Endodermal cell (in vitro differentiated cells): ENCODE measurements around the gene GPRC5B. TPM values are rescaled to one million over a fixed set of nuclear protein-coding genes. Genes with fewer than 3 reads are reported as not detected.

Experiments
- DNase-seq: peaks from one replicate; pipeline ENCODE4 v3.0.0-alpha.2; 2017
- H3K27ac ChIP-seq: 2 replicates; pipeline ENCODE4 v1.5.1; 2013; ENCODE audit warnings: mild to moderate bottlenecking, low read depth, low read length, moderate library complexity
- H3K27me3 ChIP-seq: 2 replicates; pipeline ENCODE4 v1.6.1; 2013; ENCODE audit warnings: mild to moderate bottlenecking, low read length, moderate library complexity; ENCODE audit not compliant: insufficient read depth, control insufficient read depth, poor library complexity, severe bottlenecking
- H3K36me3 ChIP-seq: 2 replicates; pipeline ENCODE4 v1.7.0; 2013; ENCODE audit warnings: mild to moderate bottlenecking, low read length, moderate library complexity; ENCODE audit not compliant: control insufficient read depth, insufficient read depth
- H3K4me1 ChIP-seq: one replicate; pipeline ENCODE4 v1.7.0; 2013; ENCODE audit warnings: low read length; ENCODE audit not compliant: control insufficient read depth, insufficient read depth
- H3K4me3 ChIP-seq: 2 replicates; pipeline ENCODE4 v1.5.1; 2013; ENCODE audit warnings: mild to moderate bottlenecking, low read length, moderate library complexity
- H3K9ac ChIP-seq: 2 replicates; pipeline ENCODE4 v1.6.1; 2013; ENCODE audit warnings: mild to moderate bottlenecking, low read length, moderate library complexity; ENCODE audit not compliant: poor library complexity, severe bottlenecking; ENCODE audit errors: extremely low read depth
- H3K9me3 ChIP-seq: 2 replicates; pipeline ENCODE4 v1.6.1; 2013; ENCODE audit warnings: mild to moderate bottlenecking, low read length, moderate library complexity; ENCODE audit not compliant: control insufficient read depth
- H3K27ac Mint-ChIP-seq: 2 replicates; pipeline ENCODE4 v1.8.0; 2020; ENCODE audit warnings: mixed read lengths
- H3K27me3 Mint-ChIP-seq: 2 replicates; pipeline ENCODE4 v1.8.0; 2021; ENCODE audit warnings: mild to moderate bottlenecking, mixed read lengths; ENCODE audit not compliant: insufficient read depth
- H3K36me3 Mint-ChIP-seq: 2 replicates; pipeline ENCODE4 v1.8.0; 2020; ENCODE audit warnings: low read depth, mixed read lengths
- H3K4me1 Mint-ChIP-seq: 2 replicates; pipeline ENCODE4 v1.8.0; 2020; ENCODE audit warnings: mixed read lengths
- H3K4me3 Mint-ChIP-seq: 2 replicates; pipeline ENCODE4 v1.8.0; 2020; ENCODE audit warnings: mild to moderate bottlenecking, moderate library complexity, mixed read lengths
- H3K9me3 Mint-ChIP-seq: 2 replicates; pipeline ENCODE4 v1.8.0; 2020; ENCODE audit warnings: mild to moderate bottlenecking, mixed read lengths
- CTCF ChIP-seq: fragments of 200-600 bp; sonication (generic); conservative IDR thresholded peaks from 2 replicates; pipeline ENCODE4 v1.5.0; 2021; ENCODE audit warnings: antibody characterized with exemption, mild to moderate bottlenecking
- WGBS, 2 experiments: methylation state at CpG; one replicate each; pipeline versions ENCODE4 v1.1.5 to v1.1.7; 2013; ENCODE audit warnings: missing lambda C conversion rate in 2 of 2, mixed read lengths in 1 of 2; ENCODE audit not compliant: insufficient coverage in 1 of 2, insufficient read length in 1 of 2; 5-methylcytosine and 5-hydroxymethylcytosine counted together
- total RNA-seq, 2 donors: library from RNA; stranded (reverse); fragmentation: NEBNext Ultra II Directional in 1 of 2; extraction: Animal tissue kit (Norgen Biotek cat#: 25700) in 1 of 2; gene quantifications; 2 replicates in 1 of 2; 3 replicates in 1 of 2; pipeline ENCODE4 v1.2.1, GENCODE V29; 2021

The GPRC5B gene
- total RNA-seq, 2 donors from 2014 or later, result 39.5 to 49.1 TPM

DNA sequence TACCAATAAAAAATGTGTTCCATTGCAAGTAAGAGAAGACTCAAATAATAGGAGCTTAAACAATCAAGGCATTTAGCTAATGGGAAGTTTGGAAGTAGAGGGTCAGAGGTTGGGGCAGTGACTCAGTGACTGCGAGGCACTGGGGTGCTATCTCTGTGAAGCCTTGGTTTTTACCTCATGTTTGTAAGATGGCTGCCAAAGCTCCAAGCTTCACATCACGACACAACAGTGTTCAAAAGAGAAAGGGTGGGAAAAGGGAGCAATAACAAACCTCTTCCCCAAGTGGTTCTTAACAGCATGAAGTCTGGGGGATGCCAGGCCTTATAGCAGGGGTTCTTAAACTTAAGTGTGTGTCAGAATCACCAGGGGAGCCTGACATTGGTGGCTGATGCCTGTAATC, 26.6 kb upstream of the GPRC5B start:
- Histone ChIP-seq H3K9me3 (peaks cover 9% of the 10 kb centered on the region), H3K36me3 (no peaks in the 10 kb centered on the region), H3K27me3 (no peaks in the 10 kb centered on the region), H3K4me3 (no peak overlapping the region), H3K27ac (no peak overlapping the region), H3K4me1 (no peaks in the 10 kb centered on the region), H3K9ac (no peak overlapping the region)
- 97 to 100% methylated on average over 1 to 2 of the region's 2 CpGs for WGBS, 2 experiments
- Mint-ChIP-seq H3K4me3 (no peak overlapping the region), H3K4me1 (peaks cover 2% of the 10 kb centered on the region), H3K27ac (no peak overlapping the region), H3K27me3 (peaks cover 6% of the 10 kb centered on the region), H3K9me3 (peaks cover 6% of the 10 kb centered on the region), H3K36me3 (no peaks in the 10 kb centered on the region)
- TF ChIP-seq CTCF, result no peak
- DNase-seq, result no peak

DNA sequence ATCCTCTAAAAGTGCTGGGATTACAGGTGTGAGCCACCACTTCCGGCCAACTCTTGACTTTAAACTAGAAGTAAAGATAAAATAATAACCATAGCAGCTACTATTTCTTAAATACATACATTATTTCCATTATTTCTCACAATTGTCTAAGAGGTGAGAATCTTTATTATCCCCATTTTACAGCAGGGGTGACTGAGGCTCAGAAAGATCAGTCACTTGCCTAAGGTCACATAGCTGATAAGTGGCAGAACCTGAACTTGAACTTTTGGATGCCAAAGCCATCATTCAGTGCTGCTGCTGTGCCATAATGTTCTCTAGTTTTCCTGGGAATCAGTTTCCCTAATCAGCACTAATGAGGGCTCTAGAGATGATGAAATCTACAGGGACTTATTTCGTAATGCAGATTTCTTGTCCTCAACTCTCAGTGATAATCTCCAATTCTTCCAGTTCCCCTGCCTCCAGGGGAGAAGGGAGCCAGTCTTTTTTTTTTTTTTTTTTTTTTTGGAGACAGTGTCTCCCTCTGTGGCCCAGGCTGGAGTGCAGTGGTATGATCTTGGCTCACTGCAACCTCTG, 25.2 kb upstream of the GPRC5B start:
- Histone ChIP-seq H3K9ac (no peak overlapping the region), H3K9me3 (peaks cover 9% of the 10 kb centered on the region), H3K36me3 (no peaks in the 10 kb centered on the region), H3K27ac (no peak overlapping the region), H3K4me1 (no peaks in the 10 kb centered on the region), H3K27me3 (no peaks in the 10 kb centered on the region), H3K4me3 (no peak overlapping the region)
- H3K27me3 Mint-ChIP-seq, result peaks cover 6% of the 10 kb centered on the region
- TF ChIP-seq CTCF, result no peak
- H3K27ac Mint-ChIP-seq, result no peak overlapping the region
- H3K4me1 Mint-ChIP-seq, result peaks cover 2% of the 10 kb centered on the region
- WGBS, 2 experiments, result 96% methylated on average over 2 of the region's 2 CpGs; no CpG with 5 or more reads in 1 of the 2 experiments
- H3K4me3 Mint-ChIP-seq, result no peak overlapping the region
- no peaks in the 10 kb centered on the region for H3K36me3 Mint-ChIP-seq
- no peak for DNase-seq
- peaks cover 6% of the 10 kb centered on the region for H3K9me3 Mint-ChIP-seq

GRCh38 chr16:19908921-19909320, 24.3 kb upstream of the GPRC5B start:
- WGBS, 2 experiments, result 56% methylated on average over 1 of the region's 1 CpG; no CpG with 5 or more reads in 1 of the 2 experiments
- Histone ChIP-seq H3K9me3 (peaks cover 9% of the 10 kb centered on the region), H3K36me3 (no peaks in the 10 kb centered on the region), H3K4me3 (no peak overlapping the region), H3K27ac (no peak overlapping the region), H3K4me1 (no peaks in the 10 kb centered on the region), H3K9ac (no peak overlapping the region), H3K27me3 (no peaks in the 10 kb centered on the region)
- no peak overlapping the region for H3K27ac Mint-ChIP-seq
- peaks cover 6% of the 10 kb centered on the region for H3K9me3 Mint-ChIP-seq
- peaks cover 2% of the 10 kb centered on the region for H3K4me1 Mint-ChIP-seq
- no peak for TF ChIP-seq CTCF
- no peaks in the 10 kb centered on the region for H3K36me3 Mint-ChIP-seq
- no peak overlapping the region for H3K4me3 Mint-ChIP-seq
- DNase-seq, result no peak
- peaks cover 6% of the 10 kb centered on the region for H3K27me3 Mint-ChIP-seq
